GM21737 (cell line): ENCODE data around the gene IPPK.
"Not testable (repeated sequence)": the region's sequence is repeated elsewhere in the genome, so short reads cannot be mapped to it uniquely, and the experiment has no call there.

Source experiments
- ATAC-seq: cut with Tn5 transposase; IDR thresholded peaks from one replicate; pipeline ENCODE4 v1.9.1; 2021; ENCODE audit warnings: mild to moderate bottlenecking, moderate library complexity; ENCODE audit not compliant: unreplicated experiment

IPPK gene

DNA sequence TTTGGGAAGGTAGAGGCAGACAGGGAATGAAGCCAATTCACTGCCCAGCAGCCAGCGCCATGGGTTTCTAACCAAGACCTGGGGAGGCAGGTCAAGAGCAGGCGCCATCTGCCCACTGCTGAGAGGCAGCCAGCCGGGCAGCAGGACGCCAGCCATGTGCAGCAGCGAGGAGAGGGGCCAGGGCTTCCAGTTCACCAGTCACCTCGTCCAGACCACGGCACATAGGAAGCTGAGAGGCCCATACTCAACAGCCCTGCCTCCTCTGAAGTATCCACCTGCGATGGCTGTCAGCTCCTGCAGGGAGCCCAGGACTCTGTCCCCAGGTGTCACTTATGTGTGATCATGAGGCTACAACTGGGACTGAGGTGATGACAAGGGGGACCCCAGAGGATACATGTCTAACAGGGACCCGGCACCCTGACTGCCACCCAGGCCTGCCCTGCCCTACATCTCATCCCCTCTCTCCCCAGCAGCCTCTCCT lies 30.1 kb downstream of the IPPK start:
- ATAC-seq = no peak

DNA sequence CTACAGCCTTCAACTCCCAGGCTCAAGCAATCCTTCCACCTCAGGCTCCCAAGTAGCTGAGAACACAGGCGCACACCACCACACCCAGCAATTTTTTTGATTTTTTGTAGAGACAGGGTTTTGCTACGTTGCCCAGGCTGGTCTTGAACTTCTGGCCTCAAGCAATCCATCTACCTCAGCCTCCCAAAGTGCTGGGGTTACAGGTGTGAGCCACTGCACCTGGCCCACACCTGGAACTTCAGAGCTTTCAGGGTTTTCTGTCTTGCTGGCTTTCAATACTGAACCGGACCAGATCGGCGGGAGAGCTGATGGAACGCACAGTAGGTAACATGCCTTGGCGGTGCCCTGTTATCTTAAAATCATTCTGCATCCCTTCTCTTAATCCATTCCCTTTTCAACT lies 30.8 kb downstream of the IPPK start:
- no peak for ATAC-seq

DNA sequence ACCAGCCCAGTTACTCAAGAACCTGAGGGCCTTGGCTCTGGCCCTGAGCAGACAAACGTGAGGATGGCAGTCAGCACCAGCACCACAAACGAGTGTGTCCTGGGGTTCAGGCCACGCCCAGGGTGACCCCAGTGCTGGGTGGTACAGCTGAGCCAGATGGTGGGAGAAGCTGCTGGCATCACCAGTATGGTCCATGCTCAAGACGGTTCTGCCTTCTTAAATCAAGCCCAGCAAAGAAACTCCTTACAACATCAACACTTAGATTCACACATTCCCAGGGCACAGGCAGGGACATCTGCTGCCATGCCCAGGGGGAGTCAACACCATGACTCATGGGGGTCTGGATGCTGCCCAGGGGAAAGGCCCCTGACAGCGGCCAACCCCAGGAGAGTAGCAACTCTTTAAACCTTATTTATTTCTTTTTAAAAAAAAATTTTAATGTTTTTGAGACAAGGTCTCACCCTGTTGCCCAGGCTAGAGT lies 31.3 kb downstream of the IPPK start:
- ATAC-seq = no peak

DNA sequence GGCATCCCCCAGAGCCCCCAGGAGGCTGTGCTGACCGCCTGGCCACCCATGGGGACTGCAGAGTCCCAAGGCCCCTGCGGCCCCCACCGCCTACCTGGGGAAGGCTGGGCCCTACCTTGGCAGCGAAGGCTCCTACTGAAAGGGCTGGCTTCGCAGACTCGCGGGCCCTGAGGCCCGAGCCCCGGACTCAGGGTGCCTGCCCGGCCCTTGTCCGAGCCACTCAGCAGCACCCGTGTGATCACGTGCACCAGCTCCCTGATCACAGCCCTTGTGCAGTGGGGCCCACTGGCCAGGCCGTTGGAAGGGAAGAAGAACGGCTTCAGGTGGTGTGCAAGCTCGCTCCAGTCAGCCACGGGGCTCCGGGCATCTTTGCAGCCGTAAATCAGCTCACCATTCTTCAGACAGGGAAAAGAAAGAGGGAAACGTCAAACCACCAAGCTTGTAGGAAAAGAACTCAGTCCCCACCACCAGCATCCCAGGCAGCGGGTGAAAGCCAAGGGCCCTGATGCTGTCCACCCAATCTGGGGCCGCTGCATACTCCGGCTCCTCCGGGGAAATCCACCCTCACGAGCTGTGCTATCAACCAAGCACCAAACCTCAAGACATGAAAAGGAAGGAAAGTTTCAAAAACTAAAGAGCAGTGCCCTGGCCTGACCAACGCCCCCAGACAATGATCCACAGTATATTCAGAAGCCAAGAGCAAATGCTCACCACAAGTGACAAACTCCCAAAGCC lies 31.9 kb downstream of the IPPK start:
- no peak for ATAC-seq

DNA sequence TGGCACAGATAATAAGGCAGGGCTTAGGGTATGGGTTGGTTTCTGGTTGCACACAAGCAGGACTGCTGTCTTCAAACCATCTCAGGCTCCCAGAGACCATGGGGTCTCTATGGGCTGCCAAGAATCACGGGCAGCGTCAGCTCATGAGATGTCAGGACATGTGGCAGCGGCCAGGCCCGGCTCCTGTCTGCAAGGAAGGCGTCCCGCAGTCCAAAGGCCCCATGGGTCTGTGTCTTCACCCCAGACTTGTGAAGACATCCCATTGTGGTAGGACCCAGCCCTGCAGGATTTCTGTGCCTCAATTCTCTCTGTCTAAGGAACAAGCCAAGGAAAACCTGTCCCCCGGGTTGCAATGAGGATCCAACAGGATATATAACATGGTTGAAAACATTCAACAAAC lies 32.6 kb downstream of the IPPK start:
- ATAC-seq = no peak

DNA sequence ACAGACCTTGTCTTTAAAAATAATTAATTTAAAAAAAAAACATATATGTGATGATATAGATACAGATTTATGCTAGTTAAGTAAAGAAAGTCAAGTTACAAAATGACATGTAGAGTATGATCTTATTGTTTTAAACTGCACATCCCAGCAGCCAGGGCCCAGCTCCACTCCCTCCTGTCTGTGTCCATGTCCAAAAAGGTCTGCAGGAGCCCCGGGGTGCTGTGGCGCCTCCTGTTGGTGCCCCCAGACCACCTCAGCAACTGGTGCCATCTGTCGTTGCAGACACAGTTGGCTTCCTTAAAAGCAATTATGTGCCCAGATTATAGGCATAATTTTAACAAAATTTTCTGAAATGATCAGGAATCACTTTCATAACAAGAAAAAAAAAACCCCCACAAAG lies 33.3 kb downstream of the IPPK start:
- ATAC-seq = no peak

DNA sequence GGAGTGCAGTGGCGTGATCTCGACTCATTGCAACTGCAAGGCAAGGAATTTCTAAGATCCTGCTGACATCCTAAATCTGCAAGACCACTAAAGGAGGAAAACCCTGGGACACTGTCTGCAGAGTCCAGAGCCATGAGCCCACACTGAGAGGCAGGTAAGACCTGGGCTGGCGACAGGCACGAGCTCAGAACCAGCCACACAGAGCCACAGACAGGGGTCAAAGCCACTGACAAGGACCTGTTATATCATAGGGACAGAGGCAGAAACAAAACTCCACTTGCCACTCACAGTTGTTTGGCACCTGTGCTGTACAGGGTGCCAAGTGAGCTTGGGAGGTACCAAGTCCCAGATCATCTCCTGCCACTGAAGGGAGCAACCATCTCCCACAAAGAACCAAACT lies 34.2 kb downstream of the IPPK start:
- no peak for ATAC-seq

DNA sequence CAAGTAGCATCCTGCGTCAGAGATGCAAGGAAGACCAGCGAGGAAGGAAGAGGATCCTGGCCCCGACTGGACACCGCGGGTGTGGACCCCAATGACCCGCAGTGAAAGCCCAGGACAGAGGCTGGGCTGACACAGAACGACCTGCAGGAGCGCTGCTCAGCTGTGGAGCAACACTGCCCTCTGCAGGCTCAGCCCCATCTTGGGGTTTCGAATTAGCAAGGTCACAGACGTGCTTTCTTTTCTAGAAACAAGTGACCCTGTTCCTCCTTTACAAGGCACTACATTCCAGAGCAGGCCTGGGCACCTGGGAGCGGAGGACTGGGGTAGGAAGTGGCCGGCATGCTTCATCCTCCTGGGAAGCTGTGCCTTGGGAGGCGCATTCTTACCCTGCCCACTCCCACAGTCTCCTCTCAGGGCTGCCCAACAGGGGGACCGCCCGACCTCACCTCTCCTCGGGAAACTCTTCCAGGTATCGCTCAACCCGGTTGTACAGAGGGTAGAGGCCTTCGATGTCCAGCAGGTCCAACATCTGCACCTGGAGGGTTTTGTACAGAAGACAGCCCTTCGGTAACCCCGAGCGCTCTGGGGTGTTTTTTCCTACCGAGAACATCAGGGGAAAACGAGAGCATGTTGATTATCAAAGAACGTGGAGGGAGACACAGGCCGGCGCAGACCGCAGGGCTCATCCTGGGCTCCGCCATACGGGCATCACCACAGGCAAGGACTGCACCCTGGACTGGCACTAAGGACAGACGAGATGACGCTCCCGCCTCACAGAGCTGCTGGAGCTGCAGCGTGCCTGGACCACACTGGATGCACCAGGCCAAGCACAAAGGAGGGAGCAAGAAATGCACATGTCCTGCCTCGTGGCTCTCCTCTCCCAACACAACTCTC lies 35.0 kb downstream of the IPPK start:
- ATAC-seq = no peak

DNA sequence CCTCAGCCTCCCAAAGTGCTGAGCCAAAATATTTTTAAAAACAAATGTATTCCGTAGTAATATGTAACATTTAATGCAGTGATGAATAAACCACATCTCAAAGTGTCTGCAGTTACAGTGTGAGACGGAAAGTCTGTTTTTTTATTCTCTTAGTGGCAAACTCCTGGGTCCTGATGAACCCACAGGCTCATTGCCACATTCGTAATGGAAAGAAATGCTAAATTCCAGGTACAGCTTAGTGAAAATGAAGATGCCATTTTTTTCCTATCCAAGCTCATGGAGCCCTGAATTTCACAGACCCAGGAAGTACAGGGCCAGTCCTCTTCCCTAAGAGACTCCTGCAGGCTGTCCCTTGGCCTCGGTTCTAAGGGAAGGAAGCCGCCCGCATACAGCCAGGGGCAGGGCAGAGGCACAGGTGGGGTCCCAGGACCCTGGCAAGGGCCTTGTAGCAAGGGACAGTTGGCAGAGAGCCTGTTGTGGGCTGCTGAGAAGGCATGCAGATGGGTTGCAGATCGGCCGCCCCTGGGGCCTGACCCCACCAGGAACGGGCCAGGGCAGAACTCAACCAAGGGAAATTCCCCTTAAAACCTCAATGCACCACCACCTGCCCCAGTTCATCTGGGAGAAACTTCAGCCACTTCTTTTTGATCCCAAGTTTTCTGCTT lies 36.2 kb downstream of the IPPK start:
- ATAC-seq = no peak

DNA sequence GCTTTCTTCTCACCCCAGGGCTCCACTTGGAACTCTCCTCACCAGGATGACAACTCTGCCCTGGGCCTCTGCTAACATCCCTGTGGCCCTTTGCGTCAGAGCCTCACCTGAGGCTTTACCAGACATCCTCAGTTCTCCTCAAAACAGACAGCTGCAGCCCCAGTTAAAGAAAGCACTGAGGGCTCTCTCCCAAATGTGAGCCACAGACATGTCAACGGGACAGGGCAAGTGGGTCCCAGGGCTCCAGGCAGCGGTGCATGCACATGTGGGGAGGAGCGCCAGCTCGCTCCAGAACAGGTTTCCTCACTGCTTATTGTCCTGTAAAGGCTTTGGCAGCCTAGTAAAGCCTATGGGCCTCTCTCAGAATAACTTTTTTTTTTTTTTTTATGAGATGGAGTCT lies 37.3 kb downstream of the IPPK start:
- no peak for ATAC-seq

DNA sequence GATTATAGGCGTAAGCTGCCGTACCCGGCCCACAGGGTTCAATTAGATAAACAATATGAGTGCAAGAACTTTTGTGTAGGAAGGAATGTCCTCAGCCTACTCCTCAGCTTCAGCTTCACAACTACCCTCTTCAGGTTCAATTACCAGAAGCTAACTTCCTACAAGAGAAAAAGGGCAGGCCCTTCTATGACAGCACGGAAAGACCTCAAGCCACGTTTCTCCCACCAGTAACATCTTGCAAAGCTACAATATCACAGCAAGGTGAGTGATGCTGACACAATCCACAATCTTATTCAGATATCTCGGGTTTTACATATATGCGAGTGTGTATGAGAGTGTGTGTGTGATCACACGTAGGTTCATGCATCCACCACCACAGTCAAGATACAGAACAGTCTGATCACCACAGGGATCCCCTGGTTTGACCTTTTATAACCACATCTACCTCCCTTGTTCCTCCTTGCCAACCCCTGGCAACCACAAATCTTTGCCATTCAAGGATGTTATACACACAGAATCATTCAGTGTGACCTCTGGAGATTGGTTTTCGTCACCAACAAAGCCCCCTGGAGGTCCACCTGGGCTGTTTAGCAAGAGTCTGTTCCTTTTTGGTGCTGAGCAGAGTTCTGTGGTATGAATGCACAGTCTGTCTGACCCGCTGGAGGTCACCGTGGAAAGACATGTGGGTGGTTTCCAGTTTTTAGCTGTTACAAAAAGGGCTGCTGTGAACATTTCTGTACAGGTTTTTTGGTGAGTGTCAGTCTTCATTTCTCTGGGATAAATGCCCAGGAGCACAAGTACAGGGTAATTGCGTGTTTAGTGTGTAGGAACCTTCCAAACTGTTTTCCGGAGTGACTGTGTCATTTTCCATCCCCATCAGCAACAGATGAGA lies 38.2 kb downstream of the IPPK start:
- no peak for ATAC-seq

DNA sequence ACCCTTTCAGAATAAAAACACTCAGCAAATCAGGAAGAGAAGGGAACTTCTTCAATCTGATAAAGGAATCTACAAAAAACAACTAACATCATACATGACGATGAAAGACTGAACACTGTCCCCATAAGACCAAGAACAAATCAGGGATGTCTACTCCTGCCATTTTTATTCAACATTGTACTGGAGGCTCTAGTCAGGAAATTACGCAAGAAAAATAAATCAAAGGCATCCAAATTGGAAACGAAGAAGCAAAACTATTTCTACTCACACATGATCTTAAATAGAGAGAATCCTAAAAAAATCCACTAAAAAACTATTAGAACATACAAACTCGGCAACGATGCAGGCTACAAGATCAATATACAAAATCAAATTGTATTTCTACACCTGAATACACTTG lies 42.3 kb downstream of the IPPK start:
- no peak for ATAC-seq

DNA sequence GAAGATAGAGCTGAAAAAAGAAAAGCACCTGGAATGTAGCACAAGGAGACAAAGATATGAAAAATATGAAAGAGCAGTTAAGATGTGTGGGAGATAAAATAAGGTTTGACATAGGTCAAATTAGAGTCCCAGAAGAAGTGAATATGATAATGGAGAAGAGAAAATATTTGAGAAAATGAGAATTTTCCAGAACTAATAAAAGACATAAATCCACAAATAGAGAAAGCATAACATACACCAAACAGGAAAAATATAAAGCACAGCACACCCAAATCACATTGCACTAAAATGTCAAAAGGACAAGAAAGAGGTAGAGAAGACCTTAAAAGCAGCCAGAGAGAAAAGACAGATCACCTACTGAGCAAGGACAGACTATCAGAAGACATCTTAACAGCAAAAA lies 43.4 kb downstream of the IPPK start:
- ATAC-seq = no peak

DNA sequence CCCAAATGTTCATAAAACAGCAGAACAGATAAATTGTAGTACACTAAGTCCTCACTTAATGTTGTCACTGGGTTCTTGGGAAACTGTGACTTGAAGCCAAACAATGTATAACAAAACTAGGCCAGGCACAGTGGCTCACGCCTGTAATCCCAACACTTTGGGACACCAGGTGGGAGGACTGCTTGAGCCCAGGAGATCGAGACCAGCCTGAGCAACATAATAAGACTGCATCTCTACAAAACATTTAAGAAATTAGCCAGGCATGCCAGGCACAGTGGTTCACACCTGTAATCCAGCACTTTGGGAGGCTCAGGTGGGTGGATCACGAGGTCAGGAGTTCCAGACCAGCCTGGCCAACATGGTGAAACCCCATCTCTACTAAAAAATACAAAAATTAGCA lies 46.0 kb downstream of the IPPK start:
- ATAC-seq = not testable (repeated sequence)

DNA sequence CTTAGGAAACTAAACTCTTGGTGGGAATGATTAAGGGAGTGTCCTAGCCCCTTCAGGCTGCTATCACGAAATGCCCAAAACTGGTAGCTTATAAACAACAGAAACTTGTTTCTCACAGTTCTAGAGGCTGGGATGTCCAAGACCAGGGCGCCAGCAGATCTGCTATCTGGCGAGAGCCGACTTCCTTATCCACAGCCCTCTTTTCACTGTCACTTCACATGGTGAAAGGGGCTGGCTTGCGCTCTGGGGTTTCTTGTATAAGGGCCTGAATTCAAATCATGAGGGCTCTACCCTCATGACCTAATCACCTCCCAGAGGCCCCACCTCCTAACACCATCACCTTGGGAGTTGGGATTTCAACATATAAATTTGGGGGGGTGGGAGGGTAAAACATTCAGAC lies 49.1 kb downstream of the IPPK start:
- no peak for ATAC-seq

DNA sequence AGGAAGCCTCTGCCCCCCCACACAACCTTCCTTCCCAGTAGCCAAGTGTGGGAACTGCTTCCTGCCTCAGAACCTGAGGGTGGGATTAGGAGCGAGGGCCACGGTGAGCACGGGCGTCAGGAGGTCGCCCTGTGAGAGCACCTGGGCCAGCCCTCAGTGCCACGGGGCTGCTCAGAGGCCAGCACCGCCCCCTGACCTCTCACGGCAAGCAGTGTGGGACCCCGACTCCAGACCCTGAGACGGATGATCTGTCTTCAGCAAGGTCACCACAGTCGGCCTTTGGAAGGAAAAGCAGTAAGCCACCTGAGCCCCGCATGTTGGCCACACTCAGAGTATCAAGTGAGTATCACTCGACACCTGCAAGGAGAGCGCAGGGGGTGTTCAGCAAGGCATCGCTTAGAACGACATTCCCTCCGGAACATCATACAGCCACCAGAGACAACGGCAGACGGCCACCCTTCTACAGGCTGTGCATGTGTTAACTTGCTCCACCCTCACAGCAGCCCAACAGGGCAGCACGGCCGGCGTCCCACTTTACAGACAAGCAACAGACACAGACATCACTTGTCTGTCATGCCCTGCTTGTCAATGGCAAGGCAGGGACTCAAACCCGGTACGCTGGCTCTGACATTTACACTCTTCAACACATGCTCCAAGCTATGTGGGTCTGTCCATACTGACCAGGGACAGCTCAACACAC lies 50.2 kb downstream of the IPPK start:
- ATAC-seq = no peak

DNA sequence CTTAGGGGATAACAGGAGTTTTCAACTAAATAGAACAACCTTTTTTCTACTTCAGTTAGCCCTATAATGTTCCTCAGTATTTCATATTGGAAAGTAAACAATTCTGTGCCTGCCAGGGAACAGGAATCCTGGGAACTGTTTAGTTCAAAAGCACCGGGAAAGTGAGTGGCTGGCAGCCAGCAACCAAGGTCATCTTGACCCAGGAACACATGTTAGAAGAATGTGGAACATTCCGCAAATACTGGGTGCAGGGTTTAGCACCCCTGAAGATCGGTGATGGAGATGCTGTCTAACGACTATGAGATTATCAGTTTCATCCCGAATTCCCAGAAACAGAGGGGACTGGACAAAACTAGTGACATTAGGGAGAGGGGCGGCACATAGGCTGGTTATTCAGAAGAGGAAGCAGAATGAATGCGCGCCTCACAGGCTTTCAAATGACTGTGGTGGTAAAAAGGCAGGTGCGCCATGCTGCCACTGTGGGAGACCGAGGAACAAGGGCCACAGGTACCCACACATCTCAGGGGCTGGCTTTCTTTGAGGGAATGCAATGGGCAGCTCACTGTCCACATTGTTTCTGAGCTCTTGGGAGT lies 51.2 kb downstream of the IPPK start:
- no peak for ATAC-seq

DNA sequence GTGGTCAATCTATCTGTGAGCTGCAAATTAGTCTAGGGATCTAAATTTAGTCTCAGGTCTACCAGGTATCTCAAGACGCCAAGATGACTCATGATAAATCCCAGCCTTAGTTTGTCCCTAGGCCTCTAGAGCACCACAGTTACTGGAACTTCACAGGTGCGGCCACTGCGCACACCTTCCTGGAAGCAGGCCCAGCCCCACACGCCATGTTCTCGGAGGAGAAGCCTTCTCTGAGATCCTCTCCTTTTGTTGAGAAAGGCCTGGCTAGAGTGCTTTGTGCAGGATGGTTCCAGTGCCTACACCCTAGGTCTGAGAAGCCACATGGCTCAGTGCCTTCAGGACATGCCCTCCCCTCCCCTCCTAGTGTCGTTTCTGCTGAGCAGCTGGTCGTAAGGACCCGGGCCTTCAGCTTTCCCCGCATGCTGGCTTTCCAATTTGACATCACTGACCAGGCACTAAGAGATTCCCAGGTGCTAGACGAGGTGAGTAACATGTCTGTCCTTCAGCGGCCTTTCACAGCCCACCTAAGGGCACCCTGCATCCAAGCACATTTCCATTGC lies 51.9 kb downstream of the IPPK start:
- ATAC-seq = no peak

DNA sequence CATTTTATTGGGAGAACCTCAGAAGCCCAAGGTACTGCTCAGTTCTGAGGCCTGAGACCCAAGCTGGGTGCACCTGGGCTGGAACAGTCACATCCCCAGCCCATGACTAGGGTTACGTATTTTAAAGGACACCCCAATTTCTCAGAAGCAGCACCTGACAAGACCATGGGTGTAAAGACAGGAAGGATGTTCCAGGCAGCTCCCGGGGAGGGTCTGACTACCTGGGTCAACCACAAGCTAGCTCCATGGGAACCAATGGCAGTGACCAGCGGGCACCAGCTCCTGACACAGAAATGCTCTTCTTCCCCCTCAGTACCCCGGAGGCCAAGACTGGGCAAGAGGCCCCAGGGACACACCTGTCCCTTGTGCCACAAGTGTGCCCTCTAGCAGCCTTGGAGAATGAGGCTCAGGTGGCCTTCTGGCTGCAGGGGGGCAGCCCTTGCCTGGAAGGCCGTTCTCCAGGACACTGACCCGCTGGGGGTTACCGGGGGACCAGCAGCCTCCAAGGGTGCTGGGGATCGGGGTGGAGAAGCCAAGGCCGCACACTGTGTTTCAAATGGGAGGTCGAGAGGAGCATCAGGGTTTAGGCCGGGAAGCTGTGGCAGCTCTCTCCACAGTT lies 52.6 kb downstream of the IPPK start:
- ATAC-seq = no peak
